Measurements from ENCODE around the gene KIF6. TPM values are rescaled to one million over a fixed set of nuclear protein-coding genes. Genes with fewer than 3 reads are reported as not detected.

Gene KIF6
- total RNA-seq, 1 donor from 2014 or later: 1.4 TPM

DNA sequence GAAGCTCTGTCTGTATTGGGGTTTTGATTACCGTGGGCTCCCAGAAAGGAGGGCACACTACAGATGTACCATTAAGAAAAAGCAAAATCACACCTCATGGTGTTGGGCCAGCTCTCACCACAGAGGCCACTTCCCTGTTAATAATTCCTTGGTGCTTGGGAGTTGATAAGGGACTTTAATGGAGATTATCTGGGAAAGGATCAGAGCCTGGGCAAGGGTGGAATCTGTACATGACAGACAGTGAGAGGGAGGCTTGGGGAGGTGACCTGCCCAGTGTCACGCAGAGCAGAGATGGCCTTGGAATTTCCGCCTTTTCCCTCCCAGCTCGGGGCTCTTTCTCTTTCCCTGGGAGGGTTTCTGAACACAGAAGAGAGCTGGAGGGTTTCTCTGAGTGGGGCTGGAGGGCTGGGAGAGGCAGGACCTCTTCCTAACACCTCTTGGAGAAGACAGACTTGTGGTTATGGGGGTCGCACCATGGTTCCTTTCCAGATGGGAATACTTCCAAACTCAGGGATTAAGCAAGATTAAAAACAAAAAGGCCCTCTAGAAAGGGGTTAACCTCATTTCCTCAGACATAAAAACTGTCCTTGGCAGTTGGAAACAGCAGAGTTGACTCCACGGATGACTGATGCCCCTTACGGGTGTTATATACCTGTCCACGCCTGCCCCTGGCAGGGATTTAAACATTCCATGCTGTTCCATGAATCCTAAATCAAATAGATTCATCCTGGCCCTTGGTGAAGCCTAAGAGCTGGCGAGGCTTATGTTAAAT lies 385.9 kb downstream of the KIF6 start:
- no peaks in the 10 kb centered on the region for H3K9me3 Mint-ChIP-seq
- peaks cover 31% of the 10 kb centered on the region for H3K27me3 Mint-ChIP-seq (ENCODE audit: low read depth)
- no peak for DNase-seq (ENCODE audit: low spot score in 2 of 2, unreplicated experiment in 2 of 2)
- H3K4me3 Mint-ChIP-seq: no peak overlapping the region
- peaks cover 16% of the 10 kb centered on the region for H3K4me1 Mint-ChIP-seq
- H3K36me3 Mint-ChIP-seq: no peaks in the 10 kb centered on the region
- TF ChIP-seq, protein P1, sequence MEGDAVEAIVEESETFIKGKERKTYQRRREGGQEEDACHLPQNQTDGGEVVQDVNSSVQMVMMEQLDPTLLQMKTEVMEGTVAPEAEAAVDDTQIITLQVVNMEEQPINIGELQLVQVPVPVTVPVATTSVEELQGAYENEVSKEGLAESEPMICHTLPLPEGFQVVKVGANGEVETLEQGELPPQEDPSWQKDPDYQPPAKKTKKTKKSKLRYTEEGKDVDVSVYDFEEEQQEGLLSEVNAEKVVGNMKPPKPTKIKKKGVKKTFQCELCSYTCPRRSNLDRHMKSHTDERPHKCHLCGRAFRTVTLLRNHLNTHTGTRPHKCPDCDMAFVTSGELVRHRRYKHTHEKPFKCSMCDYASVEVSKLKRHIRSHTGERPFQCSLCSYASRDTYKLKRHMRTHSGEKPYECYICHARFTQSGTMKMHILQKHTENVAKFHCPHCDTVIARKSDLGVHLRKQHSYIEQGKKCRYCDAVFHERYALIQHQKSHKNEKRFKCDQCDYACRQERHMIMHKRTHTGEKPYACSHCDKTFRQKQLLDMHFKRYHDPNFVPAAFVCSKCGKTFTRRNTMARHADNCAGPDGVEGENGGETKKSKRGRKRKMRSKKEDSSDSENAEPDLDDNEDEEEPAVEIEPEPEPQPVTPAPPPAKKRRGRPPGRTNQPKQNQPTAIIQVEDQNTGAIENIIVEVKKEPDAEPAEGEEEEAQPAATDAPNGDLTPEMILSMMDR (IDR thresholded peaks at IDR 0.05; ENCODE audit: unreplicated experiment): no peak
- H3K27ac Mint-ChIP-seq: no peak overlapping the region

DNA sequence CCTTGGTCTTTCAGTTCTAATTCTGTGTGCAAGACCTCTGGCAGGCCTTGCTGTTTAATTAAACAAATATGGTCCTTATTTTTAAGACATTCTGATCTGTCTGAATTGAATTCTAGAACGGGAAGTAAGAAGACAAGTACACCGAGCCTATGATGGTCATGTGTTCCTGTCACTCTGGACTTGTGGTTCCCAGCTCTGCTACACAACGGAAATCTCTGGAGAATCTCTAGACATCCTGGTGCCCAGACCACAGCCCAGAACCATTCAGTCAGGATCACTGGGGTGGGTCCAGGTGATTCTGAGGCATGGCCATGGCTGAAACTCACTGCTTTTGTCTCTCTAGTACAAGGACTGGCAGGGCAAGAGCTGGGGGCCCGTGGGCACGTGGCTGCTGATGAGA lies 386.8 kb downstream of the KIF6 start:
- Mint-ChIP-seq H3K36me3 (no peaks in the 10 kb centered on the region), H3K4me3 (no peak overlapping the region), H3K4me1 (peaks cover 16% of the 10 kb centered on the region), H3K27ac (no peak overlapping the region), H3K9me3 (no peaks in the 10 kb centered on the region), H3K27me3 (ENCODE audit: low read depth) (peaks cover 38% of the 10 kb centered on the region)
- TF ChIP-seq, protein P1 (IDR thresholded peaks at IDR 0.05; ENCODE audit: unreplicated experiment): no peak
- no peak for DNase-seq (ENCODE audit: low spot score in 2 of 2, unreplicated experiment in 2 of 2)

DNA sequence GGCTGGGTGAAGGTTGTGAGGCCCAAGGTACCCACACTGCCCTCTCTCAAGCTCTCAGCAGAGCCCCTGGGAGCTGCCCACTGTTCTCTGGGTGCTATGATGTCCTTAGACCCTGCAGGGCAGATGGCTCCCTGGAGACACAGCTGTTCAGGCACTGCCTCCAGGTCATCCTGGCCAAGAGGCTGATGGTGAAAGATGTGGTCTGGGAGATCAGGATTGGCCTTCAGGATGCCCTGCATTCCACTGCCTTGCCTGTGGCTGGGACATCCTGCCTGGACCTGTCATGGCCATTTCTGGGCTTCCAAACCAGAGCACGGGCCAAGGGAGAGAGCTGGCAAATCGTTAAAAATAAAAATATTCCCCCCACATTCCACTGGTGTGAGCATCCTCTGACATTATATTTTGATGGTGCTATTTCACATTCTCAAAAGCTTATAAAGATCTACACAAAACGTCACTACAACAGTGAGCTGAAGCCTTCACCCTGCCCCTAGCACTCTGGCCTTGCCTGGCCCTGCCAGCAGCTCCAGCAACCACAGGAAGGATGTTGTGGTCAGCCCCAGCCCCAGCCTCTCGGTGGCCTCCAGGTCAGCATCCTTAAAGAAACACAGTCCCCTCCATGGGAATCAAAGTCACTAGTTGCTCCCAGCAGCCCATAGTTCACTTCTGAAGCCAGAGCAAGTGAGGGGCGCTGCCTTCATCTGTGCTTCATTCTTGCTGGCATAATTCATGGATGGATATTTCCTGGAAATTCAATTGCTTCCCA lies 389.2 kb downstream of the KIF6 start:
- TF ChIP-seq, protein P1 (IDR thresholded peaks at IDR 0.05; ENCODE audit: unreplicated experiment): no peak
- no peak for DNase-seq (ENCODE audit: low spot score in 2 of 2, unreplicated experiment in 2 of 2)
- Mint-ChIP-seq H3K36me3 (no peaks in the 10 kb centered on the region), H3K4me1 (peaks cover 16% of the 10 kb centered on the region), H3K27me3 (ENCODE audit: low read depth) (peaks cover 60% of the 10 kb centered on the region), H3K9me3 (no peaks in the 10 kb centered on the region), H3K27ac (no peak overlapping the region), H3K4me3 (no peak overlapping the region)

DNA sequence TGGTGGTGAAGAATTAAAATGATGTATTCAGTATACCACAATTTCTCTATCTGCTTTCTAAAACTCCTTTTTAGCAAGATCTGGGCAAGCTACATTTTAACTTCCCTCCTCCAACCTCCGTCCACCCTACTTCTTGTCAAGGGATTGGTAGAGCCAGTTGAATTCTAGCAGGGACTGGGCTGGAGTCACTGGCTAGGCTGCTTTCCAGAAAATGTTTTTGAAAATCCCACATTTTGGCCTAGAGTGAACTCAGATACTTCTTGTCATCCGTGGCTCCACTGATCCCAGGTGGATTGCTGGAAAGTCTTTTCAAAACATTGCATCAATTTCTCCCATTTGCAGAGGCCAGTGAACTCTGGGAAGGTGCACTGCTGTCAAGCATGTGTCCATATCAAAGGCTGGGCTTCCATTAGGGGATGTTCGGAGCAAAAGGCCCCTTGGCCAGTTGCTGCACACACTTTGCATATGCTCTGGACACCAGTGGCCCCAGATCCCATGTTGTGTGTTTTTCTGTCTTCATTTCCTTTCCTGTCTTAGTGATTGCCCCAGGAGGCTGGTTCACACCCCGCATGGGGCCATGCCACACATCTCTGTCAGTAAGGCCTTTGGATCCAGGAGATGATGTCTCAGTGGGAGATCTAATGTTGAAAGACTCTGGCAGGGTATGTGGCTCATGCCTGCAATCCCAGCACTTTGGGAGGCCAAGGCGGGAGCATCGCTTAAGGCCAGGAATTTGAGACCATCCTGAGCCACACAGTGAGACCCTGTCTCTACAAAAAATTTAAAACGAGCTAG lies 391.4 kb downstream of the KIF6 start:
- Mint-ChIP-seq H3K9me3 (no peaks in the 10 kb centered on the region), H3K36me3 (no peaks in the 10 kb centered on the region), H3K4me1 (no peaks in the 10 kb centered on the region), H3K27ac (no peak overlapping the region), H3K27me3 (ENCODE audit: low read depth) (peaks cover 75% of the 10 kb centered on the region), H3K4me3 (no peak overlapping the region)
- TF ChIP-seq, protein P1 (IDR thresholded peaks at IDR 0.05; ENCODE audit: unreplicated experiment): no peak
- DNase-seq (ENCODE audit: low spot score in 2 of 2, unreplicated experiment in 2 of 2): no peak

DNA sequence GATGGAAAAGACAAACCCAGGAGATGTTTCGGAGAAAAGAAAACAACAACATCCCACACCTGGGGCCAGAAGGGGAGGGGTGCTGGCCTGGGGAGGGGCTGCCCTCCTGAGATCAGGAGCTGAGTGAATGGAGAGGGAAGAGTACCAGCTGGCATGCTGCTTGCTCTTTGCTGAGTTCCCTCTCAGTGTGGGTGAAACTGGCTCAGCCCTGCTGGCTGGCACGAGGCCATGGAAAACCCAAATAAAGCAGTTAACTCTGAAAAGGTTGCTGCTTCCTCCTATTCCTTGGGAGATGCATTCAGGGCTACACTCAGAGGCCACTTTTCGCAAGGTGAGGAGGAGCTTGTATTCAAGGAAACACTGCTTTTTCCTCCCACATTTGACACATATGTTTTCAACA lies 394.7 kb downstream of the KIF6 start:
- H3K9me3 Mint-ChIP-seq: no peaks in the 10 kb centered on the region
- H3K27me3 Mint-ChIP-seq (ENCODE audit: low read depth): peaks cover 85% of the 10 kb centered on the region

More for the DNA sequence above, 394.7 kb downstream of the KIF6 start:
- Mint-ChIP-seq H3K4me1 (no peaks in the 10 kb centered on the region), H3K36me3 (no peaks in the 10 kb centered on the region), H3K4me3 (no peak overlapping the region), H3K27ac (no peak overlapping the region)
- TF ChIP-seq, protein P1 (IDR thresholded peaks at IDR 0.05; ENCODE audit: unreplicated experiment): no peak
- DNase-seq (ENCODE audit: low spot score in 2 of 2, unreplicated experiment in 2 of 2): no peak
